Measurements from ENCODE around the gene OMG.

Gene OMG

GRCh38 chr17:31323551-31323950 lies 26.5 kb upstream of the OMG start:
- TF ChIP-seq EGR1 (IDR thresholded peaks at IDR 0.05) = no peak
- no peak for TF ChIP-seq ZBTB7A (IDR thresholded peaks at IDR 0.05; ENCODE audit: low read depth)
- no peak for TF ChIP-seq FOXM1 (IDR thresholded peaks at IDR 0.05; ENCODE audit: borderline replicate concordance, low read depth)
- TF ChIP-seq USF1 (IDR thresholded peaks at IDR 0.05) = no peak
- no peak for TF ChIP-seq EP300 (IDR thresholded peaks at IDR 0.05; ENCODE audit: borderline replicate concordance)
- TF ChIP-seq, protein P1, sequence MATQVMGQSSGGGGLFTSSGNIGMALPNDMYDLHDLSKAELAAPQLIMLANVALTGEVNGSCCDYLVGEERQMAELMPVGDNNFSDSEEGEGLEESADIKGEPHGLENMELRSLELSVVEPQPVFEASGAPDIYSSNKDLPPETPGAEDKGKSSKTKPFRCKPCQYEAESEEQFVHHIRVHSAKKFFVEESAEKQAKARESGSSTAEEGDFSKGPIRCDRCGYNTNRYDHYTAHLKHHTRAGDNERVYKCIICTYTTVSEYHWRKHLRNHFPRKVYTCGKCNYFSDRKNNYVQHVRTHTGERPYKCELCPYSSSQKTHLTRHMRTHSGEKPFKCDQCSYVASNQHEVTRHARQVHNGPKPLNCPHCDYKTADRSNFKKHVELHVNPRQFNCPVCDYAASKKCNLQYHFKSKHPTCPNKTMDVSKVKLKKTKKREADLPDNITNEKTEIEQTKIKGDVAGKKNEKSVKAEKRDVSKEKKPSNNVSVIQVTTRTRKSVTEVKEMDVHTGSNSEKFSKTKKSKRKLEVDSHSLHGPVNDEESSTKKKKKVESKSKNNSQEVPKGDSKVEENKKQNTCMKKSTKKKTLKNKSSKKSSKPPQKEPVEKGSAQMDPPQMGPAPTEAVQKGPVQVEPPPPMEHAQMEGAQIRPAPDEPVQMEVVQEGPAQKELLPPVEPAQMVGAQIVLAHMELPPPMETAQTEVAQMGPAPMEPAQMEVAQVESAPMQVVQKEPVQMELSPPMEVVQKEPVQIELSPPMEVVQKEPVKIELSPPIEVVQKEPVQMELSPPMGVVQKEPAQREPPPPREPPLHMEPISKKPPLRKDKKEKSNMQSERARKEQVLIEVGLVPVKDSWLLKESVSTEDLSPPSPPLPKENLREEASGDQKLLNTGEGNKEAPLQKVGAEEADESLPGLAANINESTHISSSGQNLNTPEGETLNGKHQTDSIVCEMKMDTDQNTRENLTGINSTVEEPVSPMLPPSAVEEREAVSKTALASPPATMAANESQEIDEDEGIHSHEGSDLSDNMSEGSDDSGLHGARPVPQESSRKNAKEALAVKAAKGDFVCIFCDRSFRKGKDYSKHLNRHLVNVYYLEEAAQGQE (IDR thresholded peaks at IDR 0.05; ENCODE audit: low read depth) = no peak
- TF ChIP-seq MAX (IDR thresholded peaks at IDR 0.05) = no peak
- no peak for TF ChIP-seq TAF1 (IDR thresholded peaks at IDR 0.05; ENCODE audit: low read depth)

DNA sequence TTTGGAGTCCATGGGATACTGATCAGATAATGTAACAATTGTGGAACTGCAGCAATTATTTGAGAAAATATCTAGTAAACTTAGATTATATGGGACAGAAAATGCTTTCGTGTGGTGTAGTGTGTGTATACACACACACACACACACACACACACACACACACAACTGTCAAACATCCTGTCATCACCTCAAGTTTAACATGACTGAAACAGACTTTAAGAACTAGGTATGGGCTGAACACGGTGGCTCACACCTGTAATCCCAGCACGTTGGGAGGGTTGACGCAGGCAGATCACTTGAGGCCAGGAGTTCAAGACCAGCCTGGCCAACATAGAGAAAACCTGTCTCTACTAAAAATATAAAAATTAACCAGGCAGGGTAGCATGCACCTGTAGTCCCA lies 24.9 kb upstream of the OMG start:
- TF ChIP-seq EGR1 (IDR thresholded peaks at IDR 0.05) (no peak), ZBTB7A (IDR thresholded peaks at IDR 0.05; ENCODE audit: low read depth) (no peak), YY1 (IDR thresholded peaks at IDR 0.05; ENCODE audit: low read depth) (no peak), RAD21 (IDR thresholded peaks at IDR 0.05; ENCODE audit: low read depth) (no peak), EP300 (IDR thresholded peaks at IDR 0.05; ENCODE audit: borderline replicate concordance) (no peak), FOXM1 (IDR thresholded peaks at IDR 0.05; ENCODE audit: borderline replicate concordance, low read depth) (no peak), CREB1 (IDR thresholded peaks at IDR 0.05; ENCODE audit: low read depth) (no peak), TCF12 (IDR thresholded peaks at IDR 0.05; ENCODE audit: low read depth) (no peak), MAX (IDR thresholded peaks at IDR 0.05) (no peak), TEAD4 (IDR thresholded peaks at IDR 0.05) (no peak), NFIC (IDR thresholded peaks at IDR 0.05) (no peak), CEBPB (IDR thresholded peaks at IDR 0.05) (no peak), TAF1 (IDR thresholded peaks at IDR 0.05; ENCODE audit: low read depth) (no peak), USF1 (IDR thresholded peaks at IDR 0.05) (no peak)
- TF ChIP-seq, protein P1 (IDR thresholded peaks at IDR 0.05; ENCODE audit: low read depth) = no peak

GRCh38 chr17:31321481-31321880 lies 24.4 kb upstream of the OMG start, which contains the start of gene EVI2A:
EVI2A (minus strand) TSS chr17:31321622; CDS start chr17:31319013, 2,609 bp downstream.
- TF ChIP-seq, protein P1 (IDR thresholded peaks at IDR 0.05; ENCODE audit: low read depth) = no peak
- TF ChIP-seq CEBPB (IDR thresholded peaks at IDR 0.05) = no peak

DNA sequence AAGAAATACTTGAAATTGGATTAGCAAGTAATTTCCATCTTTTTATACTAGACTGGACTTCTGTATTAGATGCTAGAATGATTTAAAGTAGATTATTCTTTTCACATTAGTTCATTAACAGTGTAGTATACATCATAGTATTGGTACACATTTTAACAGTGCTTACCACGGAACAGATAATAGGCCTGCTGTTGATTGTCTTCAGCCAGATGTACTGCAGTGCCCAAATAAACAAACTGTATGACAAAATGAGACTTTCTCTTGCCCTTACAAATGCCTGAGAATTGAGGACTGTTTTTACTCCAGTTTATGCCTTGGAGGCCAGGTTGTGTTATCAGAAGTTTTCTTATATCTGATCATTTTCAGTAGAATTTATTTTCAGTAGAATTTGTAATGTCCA lies 23.8 kb upstream of the OMG start:
- TF ChIP-seq ZBTB7A (IDR thresholded peaks at IDR 0.05; ENCODE audit: low read depth) = no peak
- TF ChIP-seq MAX (IDR thresholded peaks at IDR 0.05) = no peak
- TF ChIP-seq RAD21 (IDR thresholded peaks at IDR 0.05; ENCODE audit: low read depth) = no peak
- TF ChIP-seq NFIC (IDR thresholded peaks at IDR 0.05) = no peak
- no peak for TF ChIP-seq TAF1 (IDR thresholded peaks at IDR 0.05; ENCODE audit: low read depth)
- TF ChIP-seq CEBPB (IDR thresholded peaks at IDR 0.05) = no peak
- no peak for TF ChIP-seq TCF12 (IDR thresholded peaks at IDR 0.05; ENCODE audit: low read depth)
- no peak for TF ChIP-seq CREB1 (IDR thresholded peaks at IDR 0.05; ENCODE audit: low read depth)
- TF ChIP-seq FOXM1 (IDR thresholded peaks at IDR 0.05; ENCODE audit: borderline replicate concordance, low read depth) = no peak
- no peak for TF ChIP-seq YY1 (IDR thresholded peaks at IDR 0.05; ENCODE audit: low read depth)
- no peak for TF ChIP-seq EGR1 (IDR thresholded peaks at IDR 0.05)
- TF ChIP-seq USF1 (IDR thresholded peaks at IDR 0.05) = no peak
- TF ChIP-seq TEAD4 (IDR thresholded peaks at IDR 0.05) = no peak
- TF ChIP-seq, protein P1 (IDR thresholded peaks at IDR 0.05; ENCODE audit: low read depth) = no peak
- TF ChIP-seq EP300 (IDR thresholded peaks at IDR 0.05; ENCODE audit: borderline replicate concordance) = no peak
